ENCODE measurements around the gene PUDP. TPM values are rescaled to one million over a fixed set of nuclear protein-coding genes. Genes with fewer than 3 reads are reported as not detected.

The PUDP gene
- total RNA-seq, 1 donor from 2014 or later = 75.8 TPM

DNA sequence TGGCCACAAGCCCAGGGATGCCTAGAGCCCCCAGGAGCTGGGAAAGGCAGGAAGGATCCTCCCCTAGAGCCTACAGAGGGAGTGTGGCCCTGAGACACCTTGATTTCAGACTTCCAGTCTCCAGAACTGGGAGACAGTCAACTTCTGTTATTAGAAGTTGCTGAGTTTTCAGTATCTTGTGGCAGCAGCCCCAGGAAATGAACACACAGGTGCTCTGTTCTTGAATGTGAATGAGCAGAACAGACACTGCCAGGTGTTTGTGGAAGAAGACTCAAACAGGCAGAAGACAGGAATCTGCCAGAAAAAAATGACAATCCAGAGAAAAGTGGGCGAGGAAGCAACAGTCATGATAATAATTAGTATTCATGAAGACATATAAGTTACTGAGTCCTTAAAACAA lies 64.9 kb downstream of the PUDP start:
- Mint-ChIP-seq H3K9me3 (no peaks in the 10 kb centered on the region), H3K4me3 (no peak overlapping the region), H3K27ac (ENCODE audit: unreplicated experiment) (no peak overlapping the region), H3K4me1 (peaks cover 24% of the 10 kb centered on the region), H3K27me3 (ENCODE audit: low read depth) (no peaks in the 10 kb centered on the region), H3K36me3 (ENCODE audit: low read depth) (peaks cover 9% of the 10 kb centered on the region)
- TF ChIP-seq, protein P1, sequence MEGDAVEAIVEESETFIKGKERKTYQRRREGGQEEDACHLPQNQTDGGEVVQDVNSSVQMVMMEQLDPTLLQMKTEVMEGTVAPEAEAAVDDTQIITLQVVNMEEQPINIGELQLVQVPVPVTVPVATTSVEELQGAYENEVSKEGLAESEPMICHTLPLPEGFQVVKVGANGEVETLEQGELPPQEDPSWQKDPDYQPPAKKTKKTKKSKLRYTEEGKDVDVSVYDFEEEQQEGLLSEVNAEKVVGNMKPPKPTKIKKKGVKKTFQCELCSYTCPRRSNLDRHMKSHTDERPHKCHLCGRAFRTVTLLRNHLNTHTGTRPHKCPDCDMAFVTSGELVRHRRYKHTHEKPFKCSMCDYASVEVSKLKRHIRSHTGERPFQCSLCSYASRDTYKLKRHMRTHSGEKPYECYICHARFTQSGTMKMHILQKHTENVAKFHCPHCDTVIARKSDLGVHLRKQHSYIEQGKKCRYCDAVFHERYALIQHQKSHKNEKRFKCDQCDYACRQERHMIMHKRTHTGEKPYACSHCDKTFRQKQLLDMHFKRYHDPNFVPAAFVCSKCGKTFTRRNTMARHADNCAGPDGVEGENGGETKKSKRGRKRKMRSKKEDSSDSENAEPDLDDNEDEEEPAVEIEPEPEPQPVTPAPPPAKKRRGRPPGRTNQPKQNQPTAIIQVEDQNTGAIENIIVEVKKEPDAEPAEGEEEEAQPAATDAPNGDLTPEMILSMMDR (conservative IDR thresholded peaks at IDR 0.05) = no peak
- no peak for DNase-seq (ENCODE audit: low read depth, low spot score)

DNA sequence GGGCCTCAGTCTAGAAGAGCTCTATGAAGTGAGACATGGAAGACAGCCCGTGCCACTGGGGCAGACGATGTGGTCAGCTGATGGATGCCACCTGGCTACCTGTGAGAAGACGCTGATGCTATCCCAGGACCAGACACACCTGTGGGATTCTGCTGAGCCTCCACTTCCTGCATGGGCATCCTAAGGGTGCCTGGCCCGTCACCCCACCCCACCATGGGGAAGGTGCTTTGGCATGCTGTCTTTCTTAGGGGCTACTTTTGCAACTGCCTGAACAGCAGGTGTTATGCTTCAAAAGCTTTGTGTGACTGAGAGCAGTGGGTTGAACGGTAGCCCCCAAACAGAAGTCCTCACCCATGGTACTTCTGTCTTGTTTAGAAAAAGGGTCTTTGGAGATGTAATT lies 65.4 kb downstream of the PUDP start:
- Mint-ChIP-seq H3K4me3 (no peak overlapping the region), H3K4me1 (peaks cover 29% of the 10 kb centered on the region), H3K36me3 (ENCODE audit: low read depth) (peaks cover 9% of the 10 kb centered on the region), H3K9me3 (no peaks in the 10 kb centered on the region), H3K27me3 (ENCODE audit: low read depth) (no peaks in the 10 kb centered on the region), H3K27ac (ENCODE audit: unreplicated experiment) (no peak overlapping the region)
- TF ChIP-seq, protein P1 (conservative IDR thresholded peaks at IDR 0.05) = no peak
- DNase-seq (ENCODE audit: low read depth, low spot score) = no peak

DNA sequence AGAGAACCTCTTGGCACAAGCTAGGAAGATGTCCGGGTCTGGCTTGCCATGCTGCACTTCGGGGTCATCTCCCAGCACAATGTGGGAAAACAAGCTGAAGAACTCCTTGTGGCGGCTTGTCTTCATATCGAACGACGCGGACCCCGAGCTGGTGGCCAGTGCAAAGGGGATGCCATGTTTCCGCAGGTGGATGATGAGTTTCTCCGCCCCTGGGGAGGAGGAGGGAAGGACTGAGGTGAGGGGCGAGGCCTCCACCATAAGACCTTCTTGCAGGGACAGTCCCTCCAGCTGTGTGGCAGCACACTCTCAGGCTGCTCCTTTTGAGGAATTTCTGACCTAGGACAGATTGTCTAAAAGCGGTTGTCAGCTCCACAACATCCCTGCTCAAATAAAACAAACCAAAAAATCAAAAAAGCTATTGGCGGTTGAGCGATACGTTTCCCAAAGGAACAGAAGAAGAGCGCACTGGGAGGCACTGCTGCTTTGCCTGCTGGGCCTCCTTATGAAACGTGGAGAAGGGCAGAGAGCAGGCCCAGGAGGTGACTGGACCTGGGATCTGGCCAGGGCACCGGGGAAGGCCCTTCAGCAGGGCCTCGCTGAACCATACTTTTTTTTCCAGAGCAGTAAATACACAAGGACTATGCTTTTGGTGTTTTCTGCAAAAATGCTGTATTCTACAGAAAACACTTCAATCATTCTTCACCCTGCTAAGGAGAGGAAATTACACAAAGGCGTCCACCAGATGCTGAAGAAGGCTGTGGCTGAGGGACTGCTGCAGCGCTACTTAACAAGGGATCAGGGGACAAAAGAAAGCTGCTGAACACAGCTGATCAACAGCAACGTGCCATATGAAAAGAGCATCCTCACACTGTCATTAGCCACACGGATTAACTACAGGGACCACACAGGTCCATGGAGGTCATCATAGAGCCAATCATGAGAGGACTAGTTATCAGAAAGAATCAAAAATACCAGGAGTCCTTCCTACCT lies 70.4 kb downstream of the PUDP start:
- H3K9me3 Mint-ChIP-seq = no peaks in the 10 kb centered on the region
- H3K4me1 Mint-ChIP-seq = peaks cover 17% of the 10 kb centered on the region
- peak overlapping the region; percentile 46 for H3K27ac Mint-ChIP-seq (ENCODE audit: unreplicated experiment)
- TF ChIP-seq, protein P1 (conservative IDR thresholded peaks at IDR 0.05) = no peak
- no peaks in the 10 kb centered on the region for H3K27me3 Mint-ChIP-seq (ENCODE audit: low read depth)
- H3K36me3 Mint-ChIP-seq (ENCODE audit: low read depth) = peaks cover 11% of the 10 kb centered on the region
- no peak for DNase-seq (ENCODE audit: low read depth, low spot score)
- no peak overlapping the region for H3K4me3 Mint-ChIP-seq

DNA sequence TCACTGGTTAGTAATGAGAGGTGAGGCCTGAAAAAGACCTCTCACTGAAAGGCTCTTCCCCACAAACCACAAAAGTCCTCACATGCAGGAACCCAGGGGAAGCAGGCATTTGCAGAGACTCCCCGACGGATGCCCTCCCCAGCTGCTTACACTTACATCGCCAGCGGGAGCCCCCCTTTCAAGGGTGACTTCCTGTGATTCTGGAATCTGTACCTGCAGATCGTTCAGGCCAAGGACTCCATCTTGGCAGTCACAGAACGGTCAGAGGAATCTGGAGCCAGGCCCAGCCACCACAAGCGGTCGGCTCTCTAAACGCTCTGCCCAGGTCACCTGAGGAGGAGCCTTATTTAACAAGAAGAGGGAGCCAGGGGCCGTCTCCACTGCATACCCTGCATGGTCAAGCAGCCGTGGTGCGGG lies 71.7 kb downstream of the PUDP start:
- H3K4me1 Mint-ChIP-seq = peaks cover 13% of the 10 kb centered on the region
- no peak for DNase-seq (ENCODE audit: low read depth, low spot score)
- no peak overlapping the region for H3K27ac Mint-ChIP-seq (ENCODE audit: unreplicated experiment)
- peaks cover 8% of the 10 kb centered on the region for H3K36me3 Mint-ChIP-seq (ENCODE audit: low read depth)
- H3K27me3 Mint-ChIP-seq (ENCODE audit: low read depth) = no peaks in the 10 kb centered on the region
- H3K4me3 Mint-ChIP-seq = no peak overlapping the region
- H3K9me3 Mint-ChIP-seq = no peaks in the 10 kb centered on the region
- TF ChIP-seq, protein P1 (conservative IDR thresholded peaks at IDR 0.05) = no peak

DNA sequence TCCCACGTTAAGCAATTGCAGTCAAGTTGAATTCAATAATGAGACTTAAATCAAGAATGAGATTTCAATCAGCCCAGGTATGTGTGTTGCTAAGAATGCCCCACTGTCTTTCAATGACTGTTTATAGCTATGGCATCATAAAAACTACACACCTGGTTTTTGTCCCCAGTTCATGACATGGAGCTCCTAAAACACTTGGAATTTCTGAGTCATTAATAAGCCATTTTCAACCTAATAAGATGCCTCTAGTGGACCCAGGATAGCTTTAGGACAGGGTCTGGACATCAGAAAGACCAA lies 73.1 kb downstream of the PUDP start:
- Mint-ChIP-seq H3K9me3 (no peaks in the 10 kb centered on the region), H3K36me3 (ENCODE audit: low read depth) (peaks cover 8% of the 10 kb centered on the region), H3K4me3 (no peak overlapping the region), H3K4me1 (peaks cover 9% of the 10 kb centered on the region), H3K27me3 (ENCODE audit: low read depth) (no peaks in the 10 kb centered on the region), H3K27ac (ENCODE audit: unreplicated experiment) (no peak overlapping the region)
- TF ChIP-seq, protein P1 (conservative IDR thresholded peaks at IDR 0.05) = no peak
- no peak for DNase-seq (ENCODE audit: low read depth, low spot score)
